ENCODE data around the gene LGR4. TPM values are rescaled to one million over a fixed set of nuclear protein-coding genes. Genes with fewer than 3 reads are reported as not detected.

Gene LGR4
- total and polyA plus RNA-seq, 11 donors: 7.4 to 39.1 (median 28.3) TPM

DNA sequence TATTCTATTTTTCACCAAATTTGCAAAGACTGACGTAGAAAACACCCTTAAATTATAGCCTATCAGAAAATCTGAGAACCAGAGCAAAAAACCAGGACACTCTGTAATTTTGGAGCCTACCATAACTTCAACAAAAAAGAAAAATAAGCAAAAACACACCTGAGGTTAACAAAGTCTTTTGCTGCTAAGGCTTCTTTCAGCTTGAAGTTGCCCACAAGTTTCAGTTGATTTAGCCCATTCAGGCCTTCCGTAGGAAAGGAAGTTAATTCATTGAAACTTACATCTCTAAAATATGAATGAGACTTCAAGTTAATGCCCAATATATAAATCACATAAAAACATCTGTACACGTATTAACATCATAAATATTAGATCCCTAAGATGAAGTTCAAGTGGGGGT lies 99.2 kb downstream of the LGR4 start:
- Histone ChIP-seq H3K4me3 (no peak overlapping the region), H3K27ac (no peak overlapping the region), H3K9me3 (no peaks in the 10 kb centered on the region), H3K4me1 (no peaks in the 10 kb centered on the region), H3K36me3 (peaks cover 0 to 95% (median 17%) of the 10 kb centered on the region in 9 donors), H3K27me3 (no peaks in the 10 kb centered on the region)
- ATAC-seq (no peak), DNase-seq (no peak)
- TF ChIP-seq, protein P1, sequence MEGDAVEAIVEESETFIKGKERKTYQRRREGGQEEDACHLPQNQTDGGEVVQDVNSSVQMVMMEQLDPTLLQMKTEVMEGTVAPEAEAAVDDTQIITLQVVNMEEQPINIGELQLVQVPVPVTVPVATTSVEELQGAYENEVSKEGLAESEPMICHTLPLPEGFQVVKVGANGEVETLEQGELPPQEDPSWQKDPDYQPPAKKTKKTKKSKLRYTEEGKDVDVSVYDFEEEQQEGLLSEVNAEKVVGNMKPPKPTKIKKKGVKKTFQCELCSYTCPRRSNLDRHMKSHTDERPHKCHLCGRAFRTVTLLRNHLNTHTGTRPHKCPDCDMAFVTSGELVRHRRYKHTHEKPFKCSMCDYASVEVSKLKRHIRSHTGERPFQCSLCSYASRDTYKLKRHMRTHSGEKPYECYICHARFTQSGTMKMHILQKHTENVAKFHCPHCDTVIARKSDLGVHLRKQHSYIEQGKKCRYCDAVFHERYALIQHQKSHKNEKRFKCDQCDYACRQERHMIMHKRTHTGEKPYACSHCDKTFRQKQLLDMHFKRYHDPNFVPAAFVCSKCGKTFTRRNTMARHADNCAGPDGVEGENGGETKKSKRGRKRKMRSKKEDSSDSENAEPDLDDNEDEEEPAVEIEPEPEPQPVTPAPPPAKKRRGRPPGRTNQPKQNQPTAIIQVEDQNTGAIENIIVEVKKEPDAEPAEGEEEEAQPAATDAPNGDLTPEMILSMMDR (IDR thresholded peaks at IDR 0.05): no peak
- TF ChIP-seq POLR2A (IDR thresholded peaks at IDR 0.05): no peak
- intact Hi-C loops (cut with DNase I): no loop called here
- WGBS, 4 donors: 91 to 98% (median 97%) methylated on average over 3 of the region's 3 CpGs

DNA sequence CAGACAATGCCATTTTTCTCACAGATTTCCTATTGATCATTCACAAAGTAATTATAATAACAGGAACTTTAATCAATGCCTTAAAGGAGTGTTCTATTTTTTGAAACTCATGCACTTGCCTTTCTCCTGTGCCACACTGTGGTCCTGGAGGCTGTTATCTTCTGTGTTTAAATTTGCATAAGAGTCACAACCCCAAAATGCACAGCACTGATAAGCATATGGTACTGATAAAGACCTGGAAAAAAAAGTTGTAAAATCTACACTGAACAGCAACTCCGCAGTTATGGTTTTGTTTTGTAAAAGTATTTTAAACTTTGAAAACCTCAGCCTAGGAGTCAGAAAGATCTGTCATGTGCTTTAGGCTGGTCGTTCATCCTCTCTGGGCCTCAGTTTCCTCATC lies 100.4 kb downstream of the LGR4 start:
- Histone ChIP-seq H3K9me3 (no peaks in the 10 kb centered on the region), H3K36me3 (peaks cover 0 to 97% (median 23%) of the 10 kb centered on the region in 9 donors), H3K27ac (no peak overlapping the region), H3K4me3 (no peak overlapping the region), H3K4me1 (no peaks in the 10 kb centered on the region), H3K27me3 (no peaks in the 10 kb centered on the region)
- TF ChIP-seq, protein P1 (IDR thresholded peaks at IDR 0.05): no peak
- TF ChIP-seq POLR2A (IDR thresholded peaks at IDR 0.05): no peak
- ATAC-seq (no peak), DNase-seq (no peak)
- WGBS, 4 donors: 79 to 89% (median 85%) methylated on average over 2 of the region's 2 CpGs
- intact Hi-C loops (cut with DNase I): no loop called here

DNA sequence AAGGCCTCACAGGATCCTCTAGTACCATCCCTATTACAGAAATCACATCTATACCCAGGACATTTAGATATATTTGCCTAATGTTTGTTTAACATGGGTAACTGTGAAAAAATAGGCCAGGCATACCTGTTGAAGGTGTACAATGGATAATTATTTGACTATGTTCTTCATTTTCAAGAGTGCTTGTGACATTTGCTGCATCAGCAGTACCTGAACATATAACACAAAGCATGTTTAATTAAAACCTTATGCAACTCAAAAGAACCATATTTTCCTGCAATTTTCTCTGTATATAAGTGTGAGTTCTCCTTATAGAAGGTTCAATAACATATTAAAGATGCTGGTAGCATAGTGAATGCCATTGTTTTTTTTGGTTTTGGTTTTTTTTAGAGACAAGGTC lies 101.1 kb downstream of the LGR4 start:
- intact Hi-C loops (cut with DNase I): no loop called here
- H3K9me3 ChIP-seq: no peaks in the 10 kb centered on the region
- H3K27me3 ChIP-seq: no peaks in the 10 kb centered on the region
- no peaks in the 10 kb centered on the region for H3K4me1 ChIP-seq
- H3K27ac ChIP-seq: no peak overlapping the region
- TF ChIP-seq, protein P1 (IDR thresholded peaks at IDR 0.05): no peak
- no peak for TF ChIP-seq POLR2A (IDR thresholded peaks at IDR 0.05)
- peaks cover 0 to 92% (median 23%) of the 10 kb centered on the region in 9 donors for H3K36me3 ChIP-seq
- no peak overlapping the region for H3K4me3 ChIP-seq
- DNase-seq: no peak
- no peak for ATAC-seq

DNA sequence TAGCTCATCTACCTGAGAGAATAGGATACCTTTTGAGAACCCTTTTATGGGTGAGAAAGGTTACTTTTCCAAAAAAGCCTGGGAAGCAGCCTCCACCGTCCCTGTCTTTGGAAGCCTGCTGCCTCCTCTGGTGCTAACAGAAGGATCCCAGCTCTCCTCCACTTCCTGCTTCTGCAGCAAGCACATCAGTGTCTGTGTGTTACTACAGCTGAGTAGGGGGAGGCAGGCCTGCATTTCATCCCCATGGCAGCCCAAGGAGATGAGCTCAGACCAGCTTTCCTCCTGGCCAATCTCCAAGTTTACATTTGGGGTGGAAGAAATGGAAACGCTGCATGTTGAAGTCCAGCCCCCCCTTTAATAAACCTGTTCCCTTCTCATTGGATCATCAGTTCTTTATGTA lies 102.2 kb downstream of the LGR4 start:
- intact Hi-C loops (cut with DNase I): no loop called here
- no peaks in the 10 kb centered on the region for H3K9me3 ChIP-seq
- ATAC-seq (no peak), DNase-seq (no peak)
- H3K4me3 ChIP-seq: no peak overlapping the region
- H3K36me3 ChIP-seq: peaks cover 0 to 83% (median 23%) of the 10 kb centered on the region in 9 donors
- H3K4me1 ChIP-seq: no peaks in the 10 kb centered on the region
- WGBS, 4 donors: 30 to 53% (median 38%) methylated on average over 2 of the region's 2 CpGs
- H3K27me3 ChIP-seq: no peaks in the 10 kb centered on the region
- no peak for TF ChIP-seq POLR2A (IDR thresholded peaks at IDR 0.05)
- TF ChIP-seq, protein P1 (IDR thresholded peaks at IDR 0.05): no peak
- H3K27ac ChIP-seq: no peak overlapping the region

All from heart left ventricle (tissue), 16 donors.